ENCODE data around the gene ZNF785.

GRCh38 chr16:30585400-30586191 lies at the start of gene ZNF785:
- TF ChIP-seq CTCF (IDR thresholded peaks at IDR 0.05) = no peak
- no peak for TF ChIP-seq POLR2A (IDR thresholded peaks at IDR 0.05)

All from lower leg skin (tissue), 3 donors.